WTC11 (cell line): Measurements from ENCODE around the gene ZNF605.

Experiments used
- CBFB ChIP-seq: sonication (generic); formaldehyde crosslinking; IDR thresholded peaks from 2 replicates; pipeline ENCODE4 v1.8.1; 2022; ENCODE audit warnings: mild to moderate bottlenecking, low read depth, missing genetic modification reagents
- CREB1 ChIP-seq: sonication (generic); formaldehyde crosslinking; IDR thresholded peaks from 2 replicates; pipeline ENCODE4 v1.8.0; 2023; ENCODE audit warnings: mild to moderate bottlenecking, missing genetic modification reagents
- CREM ChIP-seq: sonication (generic); formaldehyde crosslinking; IDR thresholded peaks from 2 replicates; pipeline ENCODE4 v1.8.1; 2022; ENCODE audit warnings: mild to moderate bottlenecking, missing genetic modification reagents, moderate library complexity
- ESRRA ChIP-seq: sonication (generic); formaldehyde crosslinking; IDR thresholded peaks from 2 replicates; pipeline ENCODE4 v1.8.1; 2022; ENCODE audit warnings: mild to moderate bottlenecking, missing genetic modification reagents, borderline replicate concordance
- JUN ChIP-seq: sonication (generic); formaldehyde crosslinking; IDR thresholded peaks from 2 replicates; pipeline ENCODE4 v1.8.0; 2023; ENCODE audit warnings: mild to moderate bottlenecking, missing genetic modification reagents
- RORB ChIP-seq: fragments of 250-450 bp; sonication (Bioruptor Pico); IDR thresholded peaks from 2 replicates; pipeline ENCODE4 v1.9.0; 2021; ENCODE audit warnings: mild to moderate bottlenecking
- SP1 ChIP-seq: sonication (generic); formaldehyde crosslinking; conservative IDR thresholded peaks from 2 replicates; pipeline ENCODE4 v1.8.1; 2022; ENCODE audit warnings: missing genetic modification reagents
- TF ChIP-seq, protein P1 (sequence below): sonication (generic); formaldehyde crosslinking; IDR thresholded peaks from 2 replicates; pipeline ENCODE4 v1.8.0; 2022; ENCODE audit warnings: mild to moderate bottlenecking, missing genetic modification reagents
- TF ChIP-seq, protein P2 (sequence below): fragments of 200-600 bp; IDR thresholded peaks from 2 replicates; pipeline ENCODE4 v1.8.0; 2022; ENCODE audit warnings: antibody characterized with exemption
- TF ChIP-seq, protein P3 (sequence below): sonication (generic); formaldehyde crosslinking; conservative IDR thresholded peaks from 2 replicates; pipeline ENCODE4 v1.8.1; 2022; ENCODE audit warnings: mild to moderate bottlenecking, missing genetic modification reagents
- TF ChIP-seq, protein P4 (sequence below): sonication (generic); formaldehyde crosslinking; IDR thresholded peaks from 2 replicates; pipeline ENCODE4 v1.8.1; 2022; ENCODE audit warnings: low read depth, missing genetic modification reagents, borderline replicate concordance

DNA sequence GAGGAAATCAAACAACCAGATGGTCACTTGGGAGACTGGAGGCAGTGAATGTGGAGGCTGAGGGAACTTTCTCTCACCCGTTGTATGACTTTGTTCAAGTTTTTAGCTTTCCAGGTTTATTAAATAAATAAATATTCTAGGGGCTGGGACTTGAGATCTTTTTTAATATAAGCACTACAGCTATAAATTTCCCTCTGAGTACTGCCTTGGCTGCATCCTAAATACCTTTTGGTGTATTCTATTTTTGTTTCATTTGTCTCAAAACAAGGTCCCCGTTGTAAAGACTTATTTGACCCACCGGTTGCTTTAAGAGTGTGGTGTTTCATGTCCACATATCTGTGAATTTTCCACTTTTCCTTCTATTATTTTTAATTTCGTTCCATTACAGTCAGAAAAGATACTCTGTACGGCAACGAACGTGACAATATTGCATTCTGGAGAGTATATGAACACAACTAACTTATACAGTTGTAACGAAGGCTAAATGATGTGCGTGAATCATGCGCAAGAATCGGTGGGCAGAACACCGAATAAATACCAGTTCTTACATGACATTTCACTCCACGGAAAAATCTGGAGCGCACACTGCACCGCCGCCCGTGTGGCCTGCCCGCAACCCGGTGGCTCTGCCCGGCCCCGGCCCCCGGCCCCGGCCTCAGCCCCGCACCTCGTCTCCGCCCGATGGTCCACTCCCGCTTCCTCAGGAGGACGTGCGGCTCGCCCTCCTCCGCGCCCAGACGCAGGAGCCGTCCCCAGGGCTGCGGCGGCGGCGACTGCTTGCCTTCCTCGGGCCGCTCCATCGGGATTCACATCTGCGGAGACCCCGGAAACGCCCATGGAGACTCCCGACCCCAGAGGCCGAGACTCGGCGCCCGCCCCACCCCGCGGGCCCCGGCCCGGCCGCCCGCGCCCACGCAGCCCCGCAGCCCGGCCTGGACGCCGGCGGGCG lies 69.3 kb downstream of the ZNF605 start:
- TF ChIP-seq CREB1 (no peak), CREM (CRISPR knock-in tag) (no peak), JUN (CRISPR knock-in tag) (no peak), CBFB (no peak), ESRRA (CRISPR knock-in tag) (no peak), SP1 (CRISPR knock-in tag) (no peak), RORB (CRISPR knock-in tag) (no peak)
- TF ChIP-seq, protein P1, sequence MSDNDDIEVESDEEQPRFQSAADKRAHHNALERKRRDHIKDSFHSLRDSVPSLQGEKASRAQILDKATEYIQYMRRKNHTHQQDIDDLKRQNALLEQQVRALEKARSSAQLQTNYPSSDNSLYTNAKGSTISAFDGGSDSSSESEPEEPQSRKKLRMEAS (CRISPR knock-in tag), result no peak
- TF ChIP-seq, protein P2, sequence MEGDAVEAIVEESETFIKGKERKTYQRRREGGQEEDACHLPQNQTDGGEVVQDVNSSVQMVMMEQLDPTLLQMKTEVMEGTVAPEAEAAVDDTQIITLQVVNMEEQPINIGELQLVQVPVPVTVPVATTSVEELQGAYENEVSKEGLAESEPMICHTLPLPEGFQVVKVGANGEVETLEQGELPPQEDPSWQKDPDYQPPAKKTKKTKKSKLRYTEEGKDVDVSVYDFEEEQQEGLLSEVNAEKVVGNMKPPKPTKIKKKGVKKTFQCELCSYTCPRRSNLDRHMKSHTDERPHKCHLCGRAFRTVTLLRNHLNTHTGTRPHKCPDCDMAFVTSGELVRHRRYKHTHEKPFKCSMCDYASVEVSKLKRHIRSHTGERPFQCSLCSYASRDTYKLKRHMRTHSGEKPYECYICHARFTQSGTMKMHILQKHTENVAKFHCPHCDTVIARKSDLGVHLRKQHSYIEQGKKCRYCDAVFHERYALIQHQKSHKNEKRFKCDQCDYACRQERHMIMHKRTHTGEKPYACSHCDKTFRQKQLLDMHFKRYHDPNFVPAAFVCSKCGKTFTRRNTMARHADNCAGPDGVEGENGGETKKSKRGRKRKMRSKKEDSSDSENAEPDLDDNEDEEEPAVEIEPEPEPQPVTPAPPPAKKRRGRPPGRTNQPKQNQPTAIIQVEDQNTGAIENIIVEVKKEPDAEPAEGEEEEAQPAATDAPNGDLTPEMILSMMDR, result no peak
- TF ChIP-seq, protein P3, sequence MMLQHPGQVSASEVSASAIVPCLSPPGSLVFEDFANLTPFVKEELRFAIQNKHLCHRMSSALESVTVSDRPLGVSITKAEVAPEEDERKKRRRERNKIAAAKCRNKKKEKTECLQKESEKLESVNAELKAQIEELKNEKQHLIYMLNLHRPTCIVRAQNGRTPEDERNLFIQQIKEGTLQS (CRISPR knock-in tag), result no peak
- TF ChIP-seq, protein P4, sequence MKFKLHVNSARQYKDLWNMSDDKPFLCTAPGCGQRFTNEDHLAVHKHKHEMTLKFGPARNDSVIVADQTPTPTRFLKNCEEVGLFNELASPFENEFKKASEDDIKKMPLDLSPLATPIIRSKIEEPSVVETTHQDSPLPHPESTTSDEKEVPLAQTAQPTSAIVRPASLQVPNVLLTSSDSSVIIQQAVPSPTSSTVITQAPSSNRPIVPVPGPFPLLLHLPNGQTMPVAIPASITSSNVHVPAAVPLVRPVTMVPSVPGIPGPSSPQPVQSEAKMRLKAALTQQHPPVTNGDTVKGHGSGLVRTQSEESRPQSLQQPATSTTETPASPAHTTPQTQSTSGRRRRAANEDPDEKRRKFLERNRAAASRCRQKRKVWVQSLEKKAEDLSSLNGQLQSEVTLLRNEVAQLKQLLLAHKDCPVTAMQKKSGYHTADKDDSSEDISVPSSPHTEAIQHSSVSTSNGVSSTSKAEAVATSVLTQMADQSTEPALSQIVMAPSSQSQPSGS (CRISPR knock-in tag), result no peak
